HUES6 (cell line): Measurements from ENCODE around the gene ARPC1A.
"Not testable (repeated sequence)": the region's sequence is repeated elsewhere in the genome, so short reads cannot be mapped to it uniquely, and the experiment has no call there.

ENCODE experiments used
- H3K27ac ChIP-seq: 2 replicates; pipeline ENCODE4 v1.7.0; 2013; ENCODE audit warnings: low read depth, mild to moderate bottlenecking, low read length, inconsistent platforms
- H3K27me3 ChIP-seq: 2 replicates; pipeline ENCODE4 v1.6.1; 2013; ENCODE audit warnings: low read length; ENCODE audit not compliant: control insufficient read depth, insufficient read depth
- H3K36me3 ChIP-seq: 2 replicates; pipeline ENCODE4 v1.6.1; 2013; ENCODE audit warnings: low read length; ENCODE audit not compliant: control insufficient read depth, insufficient read depth
- H3K4me1 ChIP-seq: 2 replicates; pipeline ENCODE4 v1.6.1; 2013; ENCODE audit warnings: low read length; ENCODE audit not compliant: control insufficient read depth, insufficient read depth
- H3K4me3 ChIP-seq: 2 replicates; pipeline ENCODE4 v1.5.1; 2013; ENCODE audit warnings: low read depth, low read length
- H3K9ac ChIP-seq: one replicate; pipeline ENCODE4 v1.6.1; 2013; ENCODE audit warnings: mild to moderate bottlenecking, low read length
- H3K9me3 ChIP-seq: 2 replicates; pipeline ENCODE4 v1.6.1; 2013; ENCODE audit warnings: low read depth, low read length; ENCODE audit not compliant: control insufficient read depth, insufficient read depth

Gene ARPC1A

DNA sequence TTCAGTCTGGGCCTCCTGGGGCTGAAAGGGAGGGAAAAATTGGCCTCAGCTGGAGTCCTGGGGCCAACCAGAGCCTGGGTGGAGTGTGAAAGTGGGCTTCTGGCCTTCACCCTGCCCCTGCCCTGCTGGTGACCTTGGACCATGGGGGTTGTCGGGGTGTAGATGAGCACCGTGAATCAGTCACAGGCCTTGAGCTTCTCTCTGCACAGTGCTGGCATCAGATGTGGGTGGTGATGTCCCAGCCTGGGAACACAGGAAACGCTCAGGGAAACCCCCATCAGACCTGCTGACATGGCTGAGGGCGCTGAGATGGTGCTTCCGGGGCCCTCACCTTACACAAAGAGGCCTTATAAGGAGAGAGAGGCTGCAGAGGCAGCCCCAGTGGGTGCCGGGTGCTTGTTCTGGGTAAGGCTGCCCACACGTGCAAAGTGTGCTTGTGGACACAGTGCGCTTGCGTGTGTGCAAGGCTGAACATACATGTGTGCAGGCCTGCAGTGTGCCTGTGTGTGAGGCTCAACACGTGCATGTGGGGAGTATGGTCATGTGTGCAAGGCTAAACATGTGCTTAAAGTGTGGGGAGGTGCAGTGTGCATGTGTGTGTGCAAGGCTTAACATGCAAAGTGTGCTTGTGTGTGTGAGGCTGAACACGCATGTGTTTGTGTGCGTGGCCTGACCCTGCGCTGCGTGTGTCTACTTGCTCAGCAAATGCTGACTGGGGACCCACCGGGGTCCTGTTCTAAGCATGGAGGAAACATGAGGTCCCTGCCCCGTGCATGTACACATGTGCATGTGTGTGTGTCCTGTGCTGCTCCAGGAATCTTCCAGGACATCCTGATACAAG lies 55.3 kb downstream of the ARPC1A start:
- Histone ChIP-seq H3K36me3 (peaks cover 27% of the 10 kb centered on the region), H3K27ac (no peak overlapping the region)

GRCh38 chr7:99381664-99382075 lies 56.0 kb downstream of the ARPC1A start:
- no peak overlapping the region for H3K27ac ChIP-seq
- H3K4me3 ChIP-seq = no peak overlapping the region
- no peaks in the 10 kb centered on the region for H3K27me3 ChIP-seq
- no peak overlapping the region for H3K9ac ChIP-seq
- H3K36me3 ChIP-seq = peaks cover 30% of the 10 kb centered on the region
- no peaks in the 10 kb centered on the region for H3K9me3 ChIP-seq
- peaks cover 19% of the 10 kb centered on the region; the same call in 1 of the 2 replicates for H3K4me1 ChIP-seq

More for the DNA sequence above, 55.3 kb downstream of the ARPC1A start:
- no peak overlapping the region for H3K9ac ChIP-seq
- H3K27me3 ChIP-seq = no peaks in the 10 kb centered on the region
- no peaks in the 10 kb centered on the region for H3K9me3 ChIP-seq
- peaks cover 19% of the 10 kb centered on the region; the same call in 1 of the 2 replicates for H3K4me1 ChIP-seq
- no peak overlapping the region for H3K4me3 ChIP-seq

DNA sequence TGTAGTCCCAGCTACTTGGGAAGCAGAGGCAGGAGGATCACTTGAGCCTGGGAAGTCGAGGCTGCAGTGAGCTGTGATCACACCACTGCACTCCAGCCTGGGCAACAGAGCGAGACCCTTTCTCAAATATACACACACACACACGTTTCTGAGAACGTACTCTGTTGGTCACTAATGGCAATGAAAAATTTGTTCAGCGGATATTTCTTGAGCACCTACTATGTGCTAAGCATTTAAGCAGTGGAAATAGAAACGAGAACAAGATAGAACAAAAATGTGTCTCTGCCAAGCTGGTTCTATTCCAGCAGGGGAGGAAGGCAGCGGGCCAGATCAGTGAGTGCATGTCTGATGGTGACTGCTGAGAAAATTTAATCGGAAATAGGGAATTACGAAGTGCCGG lies 57.5 kb downstream of the ARPC1A start:
- no peak overlapping the region for H3K9ac ChIP-seq
- H3K36me3 ChIP-seq = peaks cover 34% of the 10 kb centered on the region
- H3K4me1 ChIP-seq = peaks cover 19% of the 10 kb centered on the region; the same call in 1 of the 2 replicates

DNA sequence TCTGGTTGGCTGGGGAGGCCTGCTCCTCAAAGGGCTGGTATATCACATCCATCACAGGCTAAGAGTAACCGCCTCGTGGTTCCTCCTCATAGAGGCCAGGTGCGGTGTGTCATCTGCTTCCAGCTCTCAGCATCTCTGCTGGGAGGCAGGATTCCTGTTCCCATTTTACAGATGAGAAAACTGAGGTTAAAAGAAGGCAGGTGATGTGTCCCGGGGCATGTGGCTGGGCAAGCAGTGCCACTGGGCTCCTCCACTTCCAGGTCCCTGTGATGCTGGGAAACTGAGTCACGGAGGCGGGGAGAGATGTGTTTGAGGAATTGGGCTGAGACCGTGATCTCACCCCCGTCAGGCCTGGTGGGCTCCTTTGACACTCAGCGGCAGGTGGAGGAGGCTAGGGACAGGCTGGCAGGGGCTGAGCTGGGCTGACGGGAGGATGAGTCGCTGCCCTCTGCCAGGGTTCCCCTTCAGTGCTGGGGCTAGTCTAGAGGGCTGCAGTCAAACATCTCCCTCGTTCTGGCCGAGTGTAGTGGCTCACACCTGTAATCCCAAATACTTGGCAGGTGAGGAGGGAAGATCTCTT lies 58.2 kb downstream of the ARPC1A start:
- H3K27ac ChIP-seq = no peak overlapping the region
- no peaks in the 10 kb centered on the region for H3K27me3 ChIP-seq
- H3K36me3 ChIP-seq = peaks cover 36% of the 10 kb centered on the region
- H3K9ac ChIP-seq = no peak overlapping the region
- H3K9me3 ChIP-seq = no peaks in the 10 kb centered on the region
- H3K4me1 ChIP-seq = peaks cover 19% of the 10 kb centered on the region; the same call in 1 of the 2 replicates
- no peak overlapping the region for H3K4me3 ChIP-seq

More for the DNA sequence above, 57.5 kb downstream of the ARPC1A start:
- H3K4me3 ChIP-seq = no peak overlapping the region
- no peak overlapping the region for H3K27ac ChIP-seq
- H3K9me3 ChIP-seq = no peaks in the 10 kb centered on the region
- H3K27me3 ChIP-seq = no peaks in the 10 kb centered on the region

DNA sequence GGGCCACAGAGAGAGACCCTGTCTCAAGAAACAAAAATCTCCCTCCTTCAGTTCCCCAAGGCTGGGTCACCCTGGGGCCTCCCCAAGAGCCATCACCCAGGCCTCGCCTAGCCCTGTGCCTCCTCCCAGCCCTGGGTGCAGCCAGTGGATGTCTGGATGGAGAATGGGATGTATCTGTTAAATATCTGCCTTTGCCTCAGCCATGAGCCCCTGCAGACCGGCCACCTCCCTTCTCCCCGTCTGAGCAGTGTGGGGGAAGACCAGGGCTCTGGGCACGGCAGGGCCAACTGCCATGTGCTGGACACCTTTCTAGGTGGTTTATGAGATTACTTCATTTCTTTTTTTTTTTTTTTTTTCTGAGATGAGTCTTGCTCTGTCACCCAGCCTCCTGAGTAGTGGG lies 58.8 kb downstream of the ARPC1A start:
- Histone ChIP-seq H3K4me3 (no peak overlapping the region), H3K9me3 (no peaks in the 10 kb centered on the region), H3K27me3 (no peaks in the 10 kb centered on the region), H3K36me3 (peaks cover 39% of the 10 kb centered on the region), H3K27ac (no peak overlapping the region), H3K9ac (no peak overlapping the region), H3K4me1 (peaks cover 13% of the 10 kb centered on the region; the same call in 1 of the 2 replicates)

- Histone ChIP-seq H3K4me3 (no peak overlapping the region), H3K9ac (no peak overlapping the region), H3K27me3 (no peaks in the 10 kb centered on the region), H3K36me3 (peaks cover 43% of the 10 kb centered on the region), H3K4me1 (peaks cover 2% of the 10 kb centered on the region; the same call in 1 of the 2 replicates), H3K27ac (no peak overlapping the region), H3K9me3 (no peaks in the 10 kb centered on the region)
These were observed 59.9 kb downstream of the ARPC1A start for GRCh38 chr7:99385564-99385963.

DNA sequence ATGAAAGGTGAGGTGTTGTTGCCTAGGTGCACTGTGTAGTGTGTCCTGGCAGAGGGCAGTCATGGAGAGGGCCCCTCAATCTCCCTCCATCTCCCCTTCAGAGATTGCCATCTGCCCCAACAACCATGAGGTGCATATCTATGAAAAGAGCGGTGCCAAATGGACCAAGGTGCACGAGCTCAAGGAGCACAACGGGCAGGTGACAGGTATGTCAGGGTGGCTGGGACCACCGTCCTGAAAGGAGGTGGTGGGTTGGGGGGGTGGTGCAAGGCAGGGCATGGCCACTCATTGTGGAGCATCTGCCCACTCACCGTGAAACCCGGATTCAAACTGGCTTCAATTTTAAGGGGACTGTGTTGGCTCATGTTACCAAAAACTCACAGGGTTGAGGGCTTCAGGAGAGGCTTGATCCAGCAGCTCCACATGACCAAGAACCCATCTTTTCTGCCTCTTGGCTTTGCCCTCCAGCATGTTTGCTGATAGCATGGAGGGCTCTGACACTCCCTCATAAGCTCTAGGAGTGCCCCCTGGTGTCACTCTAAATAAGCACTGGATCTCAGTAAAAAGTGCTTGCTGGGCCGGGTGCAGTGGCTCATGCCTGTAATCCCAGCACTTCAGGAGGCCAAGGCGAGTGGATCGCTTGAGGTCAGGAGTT lies 61.0 kb downstream of the ARPC1A start:
- H3K27ac ChIP-seq = no peak overlapping the region
- no peaks in the 10 kb centered on the region for H3K4me1 ChIP-seq
- no peaks in the 10 kb centered on the region for H3K27me3 ChIP-seq
- no peak overlapping the region for H3K4me3 ChIP-seq
- no peak overlapping the region for H3K9ac ChIP-seq
- no peaks in the 10 kb centered on the region for H3K9me3 ChIP-seq
- peaks cover 43% of the 10 kb centered on the region for H3K36me3 ChIP-seq

DNA sequence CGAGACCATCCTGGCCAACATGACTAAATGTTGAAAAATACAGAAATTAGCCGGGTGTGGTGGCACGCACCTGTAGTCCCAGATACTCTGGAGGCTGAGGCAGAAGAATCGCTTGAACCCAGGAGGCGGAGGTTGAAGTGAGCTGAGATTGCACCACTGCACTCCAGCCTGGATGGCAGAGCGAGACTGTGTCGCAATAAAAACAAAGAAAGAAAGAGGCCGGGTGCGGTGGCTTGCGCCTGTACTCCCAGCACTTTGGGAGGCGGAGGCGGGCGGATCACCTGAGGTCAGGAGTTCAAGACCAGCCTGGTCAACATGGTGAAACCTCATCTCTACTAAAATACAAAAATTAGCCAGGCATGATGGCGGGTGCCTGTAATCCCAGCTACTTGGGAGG lies 61.5 kb downstream of the ARPC1A start:
- peaks cover 43% of the 10 kb centered on the region for H3K36me3 ChIP-seq

GRCh38 chr7:99387912-99388311 lies 62.2 kb downstream of the ARPC1A start:
- Histone ChIP-seq H3K9ac (no peak overlapping the region), H3K4me3 (no peak overlapping the region), H3K4me1 (peaks cover 6% of the 10 kb centered on the region; the same call in 1 of the 2 replicates), H3K9me3 (no peaks in the 10 kb centered on the region), H3K36me3 (peaks cover 43% of the 10 kb centered on the region), H3K27ac (no peak overlapping the region), H3K27me3 (no peaks in the 10 kb centered on the region)

More for the DNA sequence above, 61.5 kb downstream of the ARPC1A start:
- not testable (repeated sequence) for H3K27me3 ChIP-seq, H3K4me3 ChIP-seq, H3K9ac ChIP-seq, H3K9me3 ChIP-seq, H3K4me1 ChIP-seq, H3K27ac ChIP-seq

GRCh38 chr7:99389772-99390171 lies 64.1 kb downstream of the ARPC1A start:
- Histone ChIP-seq H3K27me3 (no peaks in the 10 kb centered on the region), H3K27ac (no peak overlapping the region), H3K9ac (no peak overlapping the region), H3K36me3 (peaks cover 49% of the 10 kb centered on the region), H3K4me3 (no peak overlapping the region), H3K9me3 (no peaks in the 10 kb centered on the region), H3K4me1 (peaks cover 13% of the 10 kb centered on the region)
